HepG2 (cell line): ENCODE data around the gene TIMP3. TPM values are rescaled to one million over a fixed set of nuclear protein-coding genes. Genes with fewer than 3 reads are reported as not detected.

Experiments used
- ATAC-seq: fragments of 200-7000 bp; cut with Tn5 transposase; 3 replicates; pipeline ENCODE4 v1.9.1; 2020; ENCODE audit warnings: mild to moderate bottlenecking, moderate library complexity
- BruUV-seq: library from RNA; stranded (reverse); fragments of 400-500 nt; replicated peaks from 2 replicates; lab custom pipeline; 2021; lab: Mats Ljungman, UMichigan
- CTCF ChIA-PET: fragments of 300-600 bp; formaldehyde crosslinking; extraction: SDS; loops from one replicate; lab custom pipeline; 2021; ENCODE audit warnings: low total read pairs, inconsistent platforms, low intra/inter-chr PET ratio; lab: Yijun Ruan, JAX
- POLR2A ChIA-PET: fragments of 350-600 bp; sonication (Branson Sonifier 250); formaldehyde crosslinking; loops from one replicate; lab custom pipeline; 2020; ENCODE audit warnings: antibody characterized with exemption, inconsistent platforms; lab: Yijun Ruan, JAX
- DNase-seq: peaks from one replicate; pipeline ENCODE4 v3.0.0-alpha.2; 2015; ENCODE audit warnings: low spot score
- FAIRE-seq: peaks from 3 replicates; lab custom pipeline; 2011; peaks lifted over from hg19 to GRCh38; lab: Jason Lieb, UNC
- H2AFZ ChIP-seq: one replicate; pipeline ENCODE4 v1.6.1; 2011; ENCODE audit warnings: low read length, inconsistent platforms
- H3K27ac ChIP-seq: fragments of 300-600 bp; 3 replicates; pipeline ENCODE4 v1.8.0; 2011; ENCODE audit warnings: mixed run types, mild to moderate bottlenecking, mixed read lengths, low read length, inconsistent platforms; ENCODE audit not compliant: insufficient read depth; ENCODE audit errors: extremely low read length
- H3K27me3 ChIP-seq, 2 experiments: fragments of 200-600 bp in 1 of 2; 2 replicates in 1 of 2; 3 replicates in 1 of 2; pipeline versions ENCODE4 v1.6.0 to v1.8.0; 2011; ENCODE audit warnings: low read length in 2 of 2, mild to moderate bottlenecking in 2 of 2, moderate library complexity in 2 of 2, inconsistent platforms in 1 of 2; ENCODE audit not compliant: insufficient read depth in 2 of 2, control insufficient read depth in 1 of 2
- H3K36me3 ChIP-seq, 2 experiments: fragments of 200-600 bp in 1 of 2; replicated peaks in 1 of 2; 2 replicates in 1 of 2; 3 replicates in 1 of 2; pipeline versions ENCODE4 v1.5.1 to v1.8.0; 2011; ENCODE audit warnings: low read length in 2 of 2, inconsistent platforms in 1 of 2; ENCODE audit not compliant: insufficient read depth in 2 of 2, control insufficient read depth in 1 of 2
- H3K4me1 ChIP-seq: 2 replicates; pipeline ENCODE4 v1.5.1; 2012; ENCODE audit warnings: low read length, inconsistent platforms; ENCODE audit not compliant: insufficient read depth
- H3K4me2 ChIP-seq: 2 replicates; pipeline ENCODE4 v1.6.0; 2011; ENCODE audit warnings: low read depth, low read length, inconsistent platforms
- H3K4me3 ChIP-seq, 3 experiments: fragments of 200-600 bp in 1 of 3; sonication (generic), shearing (Covaris generic) in 1 of 3; replicated peaks in 1 of 3; 2 replicates each; pipeline ENCODE4 v1.5.1; 2011 to 2016; ENCODE audit warnings: low read length in 3 of 3, inconsistent platforms in 2 of 3, low read depth in 2 of 3, mild to moderate bottlenecking in 2 of 3, control low read depth in 1 of 3, mixed read lengths in 1 of 3; ENCODE audit not compliant: insufficient read depth in 1 of 3
- H3K79me2 ChIP-seq: one replicate; pipeline ENCODE4 v1.6.1; 2011; ENCODE audit warnings: low read length, inconsistent platforms; ENCODE audit not compliant: insufficient read depth
- H3K9ac ChIP-seq: 2 replicates; pipeline ENCODE4 v1.6.0; 2011; ENCODE audit warnings: mild to moderate bottlenecking, low read depth, low read length, inconsistent platforms; ENCODE audit not compliant: insufficient read depth
- H3K9me3 ChIP-seq: 2 replicates; pipeline ENCODE4 v1.5.1; 2012; ENCODE audit warnings: mild to moderate bottlenecking, low read length
- H4K20me1 ChIP-seq: 2 replicates; pipeline ENCODE4 v1.6.0; 2011; ENCODE audit warnings: inconsistent platforms, mild to moderate bottlenecking, low read length, moderate library complexity; ENCODE audit not compliant: insufficient read depth
- BRF2 ChIP-seq: sonication (generic); formaldehyde crosslinking; IDR thresholded peaks from 2 replicates; pipeline ENCODE4 v1.8.1; 2022; ENCODE audit warnings: mild to moderate bottlenecking, missing genetic modification reagents
- CHD2 ChIP-seq: IDR thresholded peaks from 2 replicates; pipeline ENCODE4 v1.6.1; 2011; ENCODE audit warnings: low read depth, low read length, improper control_type of control experiment
- ETS1 ChIP-seq: sonication (generic); formaldehyde crosslinking; IDR thresholded peaks from 2 replicates; pipeline ENCODE4 v1.4.0; 2020; ENCODE audit warnings: missing genetic modification reagents
- FOSL1 ChIP-seq: sonication (generic); formaldehyde crosslinking; IDR thresholded peaks from 2 replicates; pipeline ENCODE4 v1.9.0; 2021; ENCODE audit warnings: missing genetic modification reagents, borderline replicate concordance
- FOXC1 ChIP-seq: sonication (generic); formaldehyde crosslinking; IDR thresholded peaks from 2 replicates; pipeline ENCODE4 v1.8.0; 2022; ENCODE audit warnings: mild to moderate bottlenecking, missing genetic modification reagents, borderline replicate concordance
- IKZF5 ChIP-seq: IDR thresholded peaks from 2 replicates; pipeline ENCODE4 v1.6.1; 2018; ENCODE audit warnings: missing genetic modification reagents, mild to moderate bottlenecking, missing compliant biosample characterization
- JUND ChIP-seq: sonication (generic); formaldehyde crosslinking; IDR thresholded peaks from 2 replicates; pipeline ENCODE4 v1.8.0; 2022; ENCODE audit warnings: mild to moderate bottlenecking, missing genetic modification reagents
- KAT2B ChIP-seq: fragments of 150-350 bp; IDR thresholded peaks from 2 replicates; pipeline ENCODE4 v1.6.1; 2014; ENCODE audit warnings: low read depth, low read length, borderline replicate concordance
- MAFK ChIP-seq, 2 experiments: IDR thresholded peaks in 1 of 2; conservative IDR thresholded peaks in 1 of 2; 2 replicates each; pipeline ENCODE4 v1.6.1; 2011; ENCODE audit warnings: improper control_type of control experiment in 2 of 2, low read length in 2 of 2
- PAWR ChIP-seq: sonication (generic); formaldehyde crosslinking; IDR thresholded peaks from 2 replicates; pipeline ENCODE4 v1.4.0; 2020; ENCODE audit warnings: missing genetic modification reagents, mild to moderate bottlenecking, borderline replicate concordance
- REL ChIP-seq: sonication (generic); formaldehyde crosslinking; conservative IDR thresholded peaks from 2 replicates; pipeline ENCODE4 v1.8.0; 2022; ENCODE audit warnings: mild to moderate bottlenecking, missing genetic modification reagents, moderate library complexity
- SNAPC4 ChIP-seq: sonication (generic); formaldehyde crosslinking; IDR thresholded peaks from 2 replicates; pipeline ENCODE4 v1.4.0; 2020; ENCODE audit warnings: mild to moderate bottlenecking, missing genetic modification reagents
- STAT5B ChIP-seq: sonication (generic); formaldehyde crosslinking; IDR thresholded peaks from 2 replicates; pipeline ENCODE4 v1.4.0; 2020; ENCODE audit warnings: missing genetic modification reagents
- ZBTB42 ChIP-seq: sonication (generic); formaldehyde crosslinking; IDR thresholded peaks from 2 replicates; pipeline ENCODE4 v1.5.0; 2020; ENCODE audit warnings: mild to moderate bottlenecking, missing genetic modification reagents
- ZC3H13 ChIP-seq: sonication (generic); formaldehyde crosslinking; IDR thresholded peaks from 2 replicates; pipeline ENCODE4 v1.8.1; 2023; ENCODE audit warnings: mild to moderate bottlenecking, missing genetic modification reagents, moderate library complexity
- ZNF484 ChIP-seq: sonication (generic); formaldehyde crosslinking; IDR thresholded peaks from 2 replicates; pipeline ENCODE4 v1.5.1; 2020; ENCODE audit warnings: mild to moderate bottlenecking, low read depth, missing genetic modification reagents, borderline replicate concordance
- ZNF607 ChIP-seq: sonication (generic); formaldehyde crosslinking; IDR thresholded peaks from 2 replicates; pipeline ENCODE4 v1.5.1; 2020; ENCODE audit warnings: missing genetic modification reagents, mild to moderate bottlenecking, borderline replicate concordance
- ZNF782 ChIP-seq: sonication (generic); formaldehyde crosslinking; IDR thresholded peaks from 2 replicates; pipeline ENCODE4 v1.4.0; 2020; ENCODE audit warnings: missing genetic modification reagents, mild to moderate bottlenecking, borderline replicate concordance
- WGBS: methylation state at CpG from one replicate; pipeline ENCODE4 v1.1.6; 2017; ENCODE audit warnings: low lambda C conversion rate; 5-methylcytosine and 5-hydroxymethylcytosine counted together
- in situ Hi-C: cut with HindIII; loops from 2 replicates; pipeline ENCODE4 v1.10.0; 2017; ENCODE audit warnings: low pct_unique_long_range_greater_than_20kb; ENCODE audit not compliant: extremely low pct_ligation_motif_present
- intact Hi-C: fragments of 100-400 bp; cut with micrococcal nuclease; formaldehyde crosslinking; loops from one replicate; pipeline ENCODE4 v1.10.0; 2022; ENCODE audit not compliant: unreplicated experiment
- polyA plus RNA-seq, 8 experiments: library from polyadenylated mRNA; depleted of rRNA in 3 of 8; stranded (reverse) in 7 of 8; unstranded in 1 of 8; fragments of >200 nt; fragmentation: Illumina TruSeq in 4 of 8; extraction: Trizol in 4 of 8; gene quantifications; 2 replicates each; pipeline versions ENCODE4 v1.2.1 to v1.2.3, GENCODE V29; 2011 to 2016; ENCODE audit warnings: low read depth in 4 of 8, missing spikeins in 1 of 8, mixed read lengths in 1 of 8; ENCODE audit not compliant: insufficient read depth in 1 of 8
- total RNA-seq, 5 experiments: library from RNA; depleted of rRNA; stranded (reverse); fragments of >200 nt; fragmentation: Illumina TruSeq; extraction: Trizol; gene quantifications; 2 replicates each; pipeline ENCODE4 v1.2.3, GENCODE V29; 2016; ENCODE audit warnings: low read depth in 1 of 5

Gene TIMP3
- total and polyA plus RNA-seq, 2 of the 13 experiments (the other 11 are each of a cell fraction or from before 2014, with no cell fraction given): 57.3 to 86.6 TPM

- H3K4me2 ChIP-seq: no peak overlapping the region
- H3K27ac ChIP-seq: no peak overlapping the region
- POLR2A ChIA-PET: no interaction called here
- no peak overlapping the region for H3K4me3 ChIP-seq
- H3K79me2 ChIP-seq: no peaks in the 10 kb centered on the region
- no peaks in the 10 kb centered on the region for H3K4me1 ChIP-seq
- no peak overlapping the region for H3K9ac ChIP-seq
- H3K36me3 ChIP-seq: no peaks in the 10 kb centered on the region
- 96% methylated on average over 9 of the region's 9 CpGs for WGBS
- H2AFZ ChIP-seq: no peak overlapping the region
- no peak for DNase-seq
- peaks cover 12% of the 10 kb centered on the region for H3K9me3 ChIP-seq
- CTCF ChIA-PET: no interaction called here
- ATAC-seq: no peak
- in situ Hi-C loops: no loop called here
- intact Hi-C loops: no loop called here
- no TSS peak for BruUV-seq
- no peaks in the 10 kb centered on the region for H3K27me3 ChIP-seq
- no peaks in the 10 kb centered on the region for H4K20me1 ChIP-seq
- FAIRE-seq: no peak
- no peak for TF ChIP-seq ZNF782
- TF ChIP-seq MAFK (conservative IDR thresholded peaks at IDR 0.05 in 1 of 2, IDR thresholded peaks at IDR 0.05 in 1 of 2; ENCODE audit: low read length in 2 of 2): no peak
- TF ChIP-seq REL: no peak
- TF ChIP-seq FOSL1 (CRISPR knock-in tag): no peak
- TF ChIP-seq PAWR (CRISPR knock-in tag): no peak
- no peak for TF ChIP-seq ZNF607 (CRISPR knock-in tag)
- no peak for TF ChIP-seq BRF2 (CRISPR knock-in tag)
- no peak for TF ChIP-seq KAT2B
- TF ChIP-seq ZC3H13 (CRISPR knock-in tag): no peak
- TF ChIP-seq JUND (CRISPR knock-in tag): no peak
- no peak for TF ChIP-seq IKZF5
- TF ChIP-seq ZBTB42 (CRISPR knock-in tag): no peak
- TF ChIP-seq SNAPC4: no peak
- TF ChIP-seq FOXC1 (CRISPR knock-in tag): no peak
- TF ChIP-seq CHD2: no peak
- TF ChIP-seq STAT5B: no peak
- no peak for TF ChIP-seq ETS1 (CRISPR knock-in tag)
- no peak for TF ChIP-seq ZNF484 (CRISPR knock-in tag)
Measured at GRCh38 chr22:32911503-32911902, 110.0 kb downstream of the TIMP3 start.
